HL-60 (cell line): Measurements from ENCODE around the gene KRTAP10-12.

Source experiments
- DNase-seq, 2 experiments: peaks; one replicate each; pipeline ENCODE4 v3.0.0-alpha.2; 2010 to 2020; ENCODE audit warnings: low read depth in 1 of 2, low spot score in 1 of 2
- H3K27ac ChIP-seq: fragments of 250-450 bp; sonication (Bioruptor Pico); replicated peaks from 2 replicates; pipeline ENCODE4 v1.5.1; 2020; ENCODE audit warnings: mild to moderate bottlenecking, moderate library complexity
- H3K27me3 ChIP-seq: fragments of 250-450 bp; sonication (Bioruptor Pico); 2 replicates; pipeline ENCODE4 v1.5.1; 2021; ENCODE audit warnings: mild to moderate bottlenecking, moderate library complexity; ENCODE audit not compliant: insufficient read depth, poor library complexity, severe bottlenecking
- H3K4me3 ChIP-seq: replicated peaks from 2 replicates; pipeline ENCODE4 v1.5.1; 2011; ENCODE audit warnings: mild to moderate bottlenecking, control low read depth, low read length; ENCODE audit not compliant: insufficient read depth
- GABPA ChIP-seq: IDR thresholded peaks from 2 replicates; pipeline ENCODE4 v1.6.1; 2012; ENCODE audit warnings: low read depth
- POLR2AphosphoS5 ChIP-seq: IDR thresholded peaks from 2 replicates; pipeline ENCODE4 v1.6.1; 2012; ENCODE audit warnings: low read depth
- REST ChIP-seq: IDR thresholded peaks from 2 replicates; pipeline ENCODE4 v1.6.1; 2012; ENCODE audit warnings: low read depth; ENCODE audit not compliant: insufficient replicate concordance
- SPI1 ChIP-seq: IDR thresholded peaks from 2 replicates; pipeline ENCODE4 v1.6.1; 2012; ENCODE audit warnings: low read depth, mild to moderate bottlenecking, borderline replicate concordance
- TF ChIP-seq, protein P1 (sequence below): IDR thresholded peaks from one replicate; pipeline ENCODE4 v1.5.1; 2011; ENCODE audit warnings: low read length, control low read depth, inconsistent platforms; ENCODE audit not compliant: insufficient read depth

Gene KRTAP10-12

DNA sequence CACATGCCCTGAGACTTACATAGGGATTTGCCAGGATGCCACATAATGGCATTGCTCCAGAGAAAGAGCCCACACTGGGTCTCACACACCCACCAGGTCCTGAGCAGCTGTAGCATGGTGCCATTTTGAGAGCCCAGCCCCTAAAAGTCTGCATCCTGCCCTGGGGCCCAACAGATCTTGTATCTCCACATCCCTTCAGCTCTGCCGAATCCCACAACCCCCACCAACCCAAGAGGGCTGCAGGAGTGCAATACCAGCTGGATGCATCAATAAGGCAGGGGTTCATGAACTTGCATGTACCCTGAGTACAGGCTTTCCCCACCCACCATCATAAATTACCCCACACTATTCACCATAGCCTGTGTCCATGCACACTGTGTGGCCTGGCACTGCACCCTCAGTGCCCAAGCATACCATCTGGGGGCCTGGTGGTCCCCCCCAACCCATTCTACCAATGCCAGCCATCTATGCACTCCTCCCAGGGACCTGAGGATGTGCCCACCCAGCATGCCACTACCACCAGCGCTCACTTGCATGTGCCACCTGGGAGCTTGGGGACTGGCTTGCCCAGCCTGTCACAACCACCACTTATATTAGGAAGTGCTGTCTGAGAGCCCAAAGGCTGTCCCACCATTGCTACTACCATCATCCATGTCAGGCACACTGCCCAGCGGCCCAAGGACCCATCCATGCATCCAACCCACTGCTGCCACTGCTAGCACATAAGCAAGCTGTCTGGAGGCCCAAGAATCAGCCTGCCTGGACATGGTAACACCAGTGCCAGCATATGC, 26.1 kb upstream of the KRTAP10-12 start:
- peaks cover 2% of the 10 kb centered on the region for H3K27me3 ChIP-seq
- H3K4me3 ChIP-seq: no peak overlapping the region
- TF ChIP-seq REST (no peak), GABPA (no peak), SPI1 (no peak), POLR2AphosphoS5 (no peak)
- TF ChIP-seq, protein P1, sequence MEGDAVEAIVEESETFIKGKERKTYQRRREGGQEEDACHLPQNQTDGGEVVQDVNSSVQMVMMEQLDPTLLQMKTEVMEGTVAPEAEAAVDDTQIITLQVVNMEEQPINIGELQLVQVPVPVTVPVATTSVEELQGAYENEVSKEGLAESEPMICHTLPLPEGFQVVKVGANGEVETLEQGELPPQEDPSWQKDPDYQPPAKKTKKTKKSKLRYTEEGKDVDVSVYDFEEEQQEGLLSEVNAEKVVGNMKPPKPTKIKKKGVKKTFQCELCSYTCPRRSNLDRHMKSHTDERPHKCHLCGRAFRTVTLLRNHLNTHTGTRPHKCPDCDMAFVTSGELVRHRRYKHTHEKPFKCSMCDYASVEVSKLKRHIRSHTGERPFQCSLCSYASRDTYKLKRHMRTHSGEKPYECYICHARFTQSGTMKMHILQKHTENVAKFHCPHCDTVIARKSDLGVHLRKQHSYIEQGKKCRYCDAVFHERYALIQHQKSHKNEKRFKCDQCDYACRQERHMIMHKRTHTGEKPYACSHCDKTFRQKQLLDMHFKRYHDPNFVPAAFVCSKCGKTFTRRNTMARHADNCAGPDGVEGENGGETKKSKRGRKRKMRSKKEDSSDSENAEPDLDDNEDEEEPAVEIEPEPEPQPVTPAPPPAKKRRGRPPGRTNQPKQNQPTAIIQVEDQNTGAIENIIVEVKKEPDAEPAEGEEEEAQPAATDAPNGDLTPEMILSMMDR: no peak
- no peak for DNase-seq
- no peak overlapping the region for H3K27ac ChIP-seq

GRCh38 chr21:44671911-44672310, 25.1 kb upstream of the KRTAP10-12 start:
- no peak overlapping the region for H3K4me3 ChIP-seq
- H3K27ac ChIP-seq: no peak overlapping the region
- TF ChIP-seq SPI1: no peak
- TF ChIP-seq, protein P1: no peak
- TF ChIP-seq REST: no peak
- TF ChIP-seq GABPA: no peak
- TF ChIP-seq POLR2AphosphoS5: no peak
- DNase-seq: no peak
- peaks cover 2% of the 10 kb centered on the region for H3K27me3 ChIP-seq

DNA sequence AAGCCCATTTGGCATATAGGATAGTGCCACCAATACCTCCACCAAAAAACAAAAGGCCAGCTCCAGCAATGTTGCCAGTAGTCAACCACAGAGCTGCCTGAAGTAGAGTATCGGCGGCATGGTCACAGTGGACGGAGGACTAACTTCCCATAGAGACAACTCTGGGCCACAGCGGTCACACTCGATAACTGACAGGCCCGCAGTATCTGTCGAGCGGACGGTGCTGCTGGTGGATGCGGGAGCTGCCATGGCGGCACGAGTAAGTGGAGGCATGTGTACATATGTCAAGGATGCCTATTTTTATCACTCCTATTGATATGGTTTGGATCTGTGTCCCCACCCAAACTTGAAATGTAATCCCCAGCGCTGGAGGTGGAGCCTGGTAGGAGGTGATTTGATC, 19.1 kb upstream of the KRTAP10-12 start:
- TF ChIP-seq, protein P1: no peak
- no peak for TF ChIP-seq GABPA
- no peak for TF ChIP-seq POLR2AphosphoS5
- no peak for TF ChIP-seq SPI1
- TF ChIP-seq REST: no peak
- Histone ChIP-seq H3K27me3 (peaks cover 8% of the 10 kb centered on the region), H3K27ac (no peak overlapping the region), H3K4me3 (no peak overlapping the region)
- DNase-seq: no peak
